SU-DHL-6 (cell line): ENCODE measurements around the gene PPP2R5D.

Experiments
- H2AFZ ChIP-seq: fragments of 200-600 bp; sonication (generic); 2 replicates; pipeline ENCODE4 v1.6.1; 2014; ENCODE audit warnings: low read depth, mild to moderate bottlenecking, moderate library complexity, mixed read lengths, antibody characterized with exemption, low read length; ENCODE audit not compliant: severe bottlenecking
- H3F3A ChIP-seq: fragments of 200-600 bp; shearing (Covaris generic); 2 replicates; pipeline ENCODE4 v1.6.0; 2016; ENCODE audit warnings: antibody characterized with exemption, mild to moderate bottlenecking; ENCODE audit not compliant: insufficient read depth
- H3K27ac ChIP-seq: fragments of 200-600 bp; sonication (generic); 2 replicates; pipeline ENCODE4 v1.5.1; 2016; ENCODE audit warnings: low read depth, mild to moderate bottlenecking, low read length, moderate library complexity, mixed read lengths
- H3K27me3 ChIP-seq: fragments of 200-600 bp; sonication (generic), shearing (Covaris generic); 2 replicates; pipeline ENCODE4 v1.6.0; 2014; ENCODE audit warnings: mild to moderate bottlenecking, low read length
- H3K36me3 ChIP-seq: fragments of 200-600 bp; sonication (generic); 2 replicates; pipeline ENCODE4 v1.6.1; 2014; ENCODE audit warnings: mild to moderate bottlenecking, low read length, mixed read lengths
- H3K4me2 ChIP-seq: fragments of 300-600, 200-600 bp; shearing (Covaris generic), sonication (generic); 2 replicates; pipeline ENCODE4 v1.6.0; 2014; ENCODE audit warnings: low read length, low read depth, mild to moderate bottlenecking; ENCODE audit not compliant: poor library complexity, severe bottlenecking
- H3K4me3 ChIP-seq: fragments of 200-600 bp; sonication (generic); 2 replicates; pipeline ENCODE4 v1.5.1; 2014; ENCODE audit warnings: antibody characterized with exemption, low read length, mild to moderate bottlenecking, mixed read lengths; ENCODE audit not compliant: insufficient read depth, poor library complexity, severe bottlenecking
- H3K79me2 ChIP-seq: fragments of 200-600 bp; sonication (generic); 2 replicates; pipeline ENCODE4 v1.6.1; 2014; ENCODE audit warnings: mild to moderate bottlenecking, low read length, moderate library complexity; ENCODE audit not compliant: insufficient read depth
- H3K9ac ChIP-seq: fragments of 200-600 bp; sonication (generic); 2 replicates; pipeline ENCODE4 v1.7.0; 2014; ENCODE audit warnings: mild to moderate bottlenecking, low read length
- H3K9me2 ChIP-seq: fragments of 200-600 bp; sonication (generic); replicated peaks from 2 replicates; pipeline ENCODE4 v1.6.1; 2014; ENCODE audit warnings: low read length; ENCODE audit not compliant: insufficient read depth
- H3K9me3 ChIP-seq: fragments of 200-600 bp; sonication (generic); 2 replicates; pipeline ENCODE4 v1.6.1; 2014; ENCODE audit warnings: low read length, mixed read lengths; ENCODE audit not compliant: insufficient read depth
- H4K20me1 ChIP-seq: fragments of 200-600 bp; sonication (generic); 2 replicates; pipeline ENCODE4 v1.6.1; 2014; ENCODE audit warnings: low read depth, mild to moderate bottlenecking, antibody characterized with exemption, low read length, moderate library complexity, mixed read lengths
- CTCF ChIP-seq: fragments of 200-600 bp; sonication (generic); IDR thresholded peaks from one replicate; pipeline ENCODE4 v1.5.1; 2017; ENCODE audit warnings: antibody characterized with exemption, mild to moderate bottlenecking, low read length, moderate library complexity; ENCODE audit not compliant: insufficient read depth, poor library complexity, severe bottlenecking
- EZH2phosphoT487 ChIP-seq: fragments of 200-600 bp; sonication (generic), shearing (Covaris generic); conservative IDR thresholded peaks from 2 replicates; pipeline ENCODE4 v1.6.1; 2018; ENCODE audit warnings: mild to moderate bottlenecking, antibody characterized with exemption, low read length, moderate library complexity, mixed read lengths

The PPP2R5D gene

GRCh38 chr6:42959917-42960242, 24.5 kb upstream of the PPP2R5D start:
- Histone ChIP-seq H3K79me2 (no peaks in the 10 kb centered on the region), H4K20me1 (no peaks in the 10 kb centered on the region), H3K27ac (no peak overlapping the region), H3K9me2 (no peaks in the 10 kb centered on the region), H3K9me3 (no peaks in the 10 kb centered on the region), H3K9ac (peak overlapping the region; percentile 27; the same call in 1 of the 2 replicates), H2AFZ (peak overlapping the region; percentile 3), H3K4me3 (peak overlapping the region; percentile 28), H3K36me3 (no peaks in the 10 kb centered on the region), H3K4me2 (peak overlapping the region; percentile 52), H3K27me3 (no peaks in the 10 kb centered on the region), H3F3A (no peaks in the 10 kb centered on the region)
- TF ChIP-seq EZH2phosphoT487 (no peak), CTCF (no peak)

DNA sequence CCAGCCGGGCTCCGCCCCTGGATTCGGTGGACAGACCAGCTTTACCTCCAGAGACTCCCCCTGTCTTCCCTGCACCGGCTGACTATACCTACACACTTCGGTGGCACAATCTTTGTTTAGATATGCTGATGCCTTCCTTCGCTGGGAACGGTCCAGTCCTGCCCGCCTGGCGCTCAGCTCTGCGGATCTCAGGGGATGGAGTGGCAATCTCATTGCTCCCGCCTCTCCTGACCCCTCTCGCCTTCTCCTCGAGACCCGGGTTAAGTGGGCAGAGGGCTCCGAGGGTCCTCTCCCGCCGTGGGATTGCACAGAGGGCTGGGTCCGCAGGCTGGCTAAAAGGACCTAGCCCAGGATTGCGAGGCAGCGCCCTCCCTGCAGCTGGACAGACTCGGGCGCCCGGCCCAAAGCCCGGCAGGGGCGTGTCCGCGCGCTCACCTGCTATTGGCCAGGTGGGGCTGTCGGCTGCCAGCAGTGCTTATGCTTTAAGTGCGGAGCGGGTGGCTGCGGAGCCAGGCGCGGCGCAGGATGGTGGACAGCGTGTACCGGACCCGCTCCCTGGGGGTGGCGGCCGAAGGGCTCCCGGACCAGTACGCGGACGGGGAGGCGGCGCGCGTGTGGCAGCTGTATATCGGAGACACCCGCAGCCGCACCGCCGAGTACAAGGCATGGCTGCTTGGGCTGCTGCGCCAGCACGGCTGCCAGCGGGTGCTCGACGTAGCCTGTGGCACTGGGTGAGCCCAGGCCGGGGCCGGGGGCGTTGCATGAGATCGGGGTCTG, 23.9 kb upstream of the PPP2R5D start, which contains the start of gene GNMT:
Gene GNMT, plus strand, starts transcription at position 512 of the 777 bp plus-strand sequence. Its CDS starts 14 bp downstream, at position 526.
- no peaks in the 10 kb centered on the region for H3K9me2 ChIP-seq

DNA sequence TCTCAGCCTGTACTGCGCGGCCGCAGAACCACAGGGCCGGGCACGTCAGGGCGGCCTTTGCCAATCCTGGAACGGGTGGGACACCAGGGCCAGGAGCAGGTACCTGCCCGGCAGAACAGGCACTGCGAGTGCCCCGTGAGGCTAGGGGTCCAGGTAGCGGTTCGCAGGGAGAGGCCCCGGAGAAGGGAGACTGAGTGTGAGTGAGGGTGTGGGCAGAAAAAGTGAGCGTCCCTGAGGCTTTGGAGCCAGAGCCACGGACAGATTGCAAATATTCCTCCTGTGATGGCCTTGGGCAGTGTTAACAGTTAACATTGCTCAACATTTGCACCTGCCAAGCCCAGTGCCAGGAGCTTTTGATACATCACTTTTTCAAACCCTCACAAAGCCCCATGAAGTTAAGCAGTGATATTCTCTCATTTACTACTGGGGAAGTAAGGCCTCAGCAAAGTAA, 23.3 kb upstream of the PPP2R5D start:
- Histone ChIP-seq H3K9me2 (no peaks in the 10 kb centered on the region), H3K79me2 (no peaks in the 10 kb centered on the region), H3K4me3 (no peak overlapping the region), H3F3A (no peaks in the 10 kb centered on the region), H2AFZ (no peak overlapping the region), H3K27ac (no peak overlapping the region), H3K9me3 (no peaks in the 10 kb centered on the region), H4K20me1 (no peaks in the 10 kb centered on the region), H3K4me2 (peak overlapping the region; percentile 52), H3K27me3 (no peaks in the 10 kb centered on the region), H3K9ac (no peak overlapping the region), H3K36me3 (no peaks in the 10 kb centered on the region)
- TF ChIP-seq EZH2phosphoT487 = no peak
- TF ChIP-seq CTCF = no peak

More for the DNA sequence above, 23.9 kb upstream of the PPP2R5D start, which contains the start of gene GNMT:
- no peaks in the 10 kb centered on the region for H3F3A ChIP-seq
- H2AFZ ChIP-seq = peak within 1 kb of the TSS; percentile 3
- H3K9ac ChIP-seq = peak within 1 kb of the TSS; percentile 27; the same call in 1 of the 2 replicates
- H3K4me2 ChIP-seq = peak within 1 kb of the TSS; percentile 52
- TF ChIP-seq EZH2phosphoT487 (no peak), CTCF (no peak)
- H4K20me1 ChIP-seq = no peaks in the 10 kb centered on the region
- H3K27me3 ChIP-seq = no peaks in the 10 kb centered on the region
- H3K36me3 ChIP-seq = no peaks in the 10 kb centered on the region
- H3K79me2 ChIP-seq = no peaks in the 10 kb centered on the region
- H3K4me3 ChIP-seq = peak within 1 kb of the TSS; percentile 28
- no peak within 1 kb of the TSS for H3K27ac ChIP-seq
- H3K9me3 ChIP-seq = no peaks in the 10 kb centered on the region
